IMR-90 (cell line): ENCODE data around the gene EFCAB8. TPM values are rescaled to one million over a fixed set of nuclear protein-coding genes. Genes with fewer than 3 reads are reported as not detected.
"Not testable (repeated sequence)": the region's sequence is repeated elsewhere in the genome, so short reads cannot be mapped to it uniquely, and the experiment has no call there.

ENCODE experiments used
- ATAC-seq: fragments of 200-7000 bp; cut with Tn5 transposase; 2 replicates; pipeline ENCODE4 v1.9.1; 2020; ENCODE audit warnings: low read depth, mild to moderate bottlenecking, moderate library complexity
- BruUV-seq: library from RNA; stranded (reverse); fragments of 400-500 nt; replicated peaks from 2 replicates; lab custom pipeline; 2021; lab: Mats Ljungman, UMichigan
- CTCF ChIA-PET: fragments of 300-600 bp; formaldehyde crosslinking; extraction: SDS; loops from one replicate; lab custom pipeline; 2021; ENCODE audit warnings: antibody characterized with exemption; lab: Yijun Ruan, JAX
- POLR2A ChIA-PET: fragments of 300-600 bp; sonication (Branson Sonifier 250); formaldehyde crosslinking; loops from one replicate; lab custom pipeline; 2022; ENCODE audit warnings: antibody characterized with exemption; ENCODE audit not compliant: unreplicated experiment; lab: Charles Lee
- DNase-seq: peaks from one replicate; pipeline ENCODE4 v3.0.0; 2013
- H2AFZ ChIP-seq: replicated peaks from 2 replicates; pipeline ENCODE3; 2013; ENCODE audit warnings: low read length, mild to moderate bottlenecking; ENCODE audit not compliant: poor library complexity
- H2AK5ac ChIP-seq: 2 replicates; pipeline ENCODE4 v1.6.1; 2013; ENCODE audit warnings: low read depth, low read length, inconsistent platforms
- H2AK9ac ChIP-seq: replicated peaks from 2 replicates; pipeline ENCODE3; 2013; ENCODE audit warnings: mild to moderate bottlenecking, low read depth, low read length, moderate library complexity; ENCODE audit not compliant: poor library complexity
- H2BK120ac ChIP-seq: 2 replicates; pipeline ENCODE4 v1.6.1; 2013; ENCODE audit warnings: low read depth, low read length, inconsistent platforms
- H2BK15ac ChIP-seq: 3 replicates; pipeline ENCODE4 v1.6.1; 2013; ENCODE audit warnings: low read depth, low read length, inconsistent platforms
- H2BK20ac ChIP-seq: 2 replicates; pipeline ENCODE4 v1.6.1; 2013; ENCODE audit warnings: low read depth, mild to moderate bottlenecking, inconsistent platforms, low read length, moderate library complexity
- H2BK5ac ChIP-seq: 2 replicates; pipeline ENCODE4 v1.6.1; 2013; ENCODE audit warnings: mild to moderate bottlenecking, low read depth, low read length, inconsistent platforms; ENCODE audit not compliant: poor library complexity, severe bottlenecking
- H3K14ac ChIP-seq: replicated peaks from 2 replicates; pipeline ENCODE4 v1.6.1; 2013; ENCODE audit warnings: low read depth, low read length, inconsistent platforms
- H3K18ac ChIP-seq: 2 replicates; pipeline ENCODE4 v1.6.1; 2013; ENCODE audit warnings: low read depth, low read length, control low read depth
- H3K23ac ChIP-seq: 2 replicates; pipeline ENCODE4 v1.6.1; 2013; ENCODE audit warnings: low read depth, low read length, inconsistent platforms
- H3K27ac ChIP-seq: 2 replicates; pipeline ENCODE4 v1.5.1; 2013; ENCODE audit warnings: mild to moderate bottlenecking, control low read depth, low read length; ENCODE audit not compliant: insufficient read depth
- H3K27me3 ChIP-seq: 2 replicates; pipeline ENCODE4 v1.6.1; 2013; ENCODE audit warnings: low read length; ENCODE audit not compliant: control insufficient read depth, insufficient read depth
- H3K36me3 ChIP-seq: 2 replicates; pipeline ENCODE4 v1.6.1; 2013; ENCODE audit warnings: low read length, mixed read lengths; ENCODE audit not compliant: control insufficient read depth, insufficient read depth
- H3K4ac ChIP-seq: 2 replicates; pipeline ENCODE4 v1.6.1; 2013; ENCODE audit warnings: low read depth, low read length, inconsistent platforms
- H3K4me1 ChIP-seq: 2 replicates; pipeline ENCODE4 v1.6.1; 2013; ENCODE audit warnings: low read length, mixed read lengths; ENCODE audit not compliant: control insufficient read depth, insufficient read depth
- H3K4me2 ChIP-seq: 2 replicates; pipeline ENCODE4 v1.6.1; 2013; ENCODE audit warnings: low read depth, mild to moderate bottlenecking, control low read depth, low read length, moderate library complexity
- H3K4me3 ChIP-seq: 2 replicates; pipeline ENCODE4 v1.5.1; 2013; ENCODE audit warnings: low read depth, mild to moderate bottlenecking, control low read depth, low read length, moderate library complexity; ENCODE audit not compliant: insufficient read depth
- H3K56ac ChIP-seq: 2 replicates; pipeline ENCODE4 v1.6.1; 2013; ENCODE audit warnings: low read length, inconsistent platforms; ENCODE audit not compliant: insufficient read depth; ENCODE audit errors: extremely low read depth
- H3K79me1 ChIP-seq, 2 experiments: 2 replicates each; pipeline ENCODE4 v1.6.1; 2013; ENCODE audit warnings: low read length in 2 of 2, inconsistent platforms in 1 of 2, low read depth in 1 of 2
- H3K9ac ChIP-seq: 2 replicates; pipeline ENCODE4 v1.6.1; 2013; ENCODE audit warnings: low read depth, low read length, control low read depth
- H3K9me1 ChIP-seq: 2 replicates; pipeline ENCODE4 v1.6.1; 2013; ENCODE audit warnings: low read length, inconsistent platforms; ENCODE audit not compliant: insufficient read depth
- H3K9me3 ChIP-seq: 2 replicates; pipeline ENCODE4 v1.6.1; 2013; ENCODE audit warnings: low read length; ENCODE audit not compliant: control insufficient read depth, insufficient read depth
- H4K20me1 ChIP-seq: 2 replicates; pipeline ENCODE4 v1.6.1; 2013; ENCODE audit warnings: low read length, inconsistent platforms; ENCODE audit not compliant: insufficient read depth
- H4K5ac ChIP-seq: 2 replicates; pipeline ENCODE4 v1.6.1; 2013; ENCODE audit warnings: mild to moderate bottlenecking, low read depth, low read length, control low read depth
- H4K8ac ChIP-seq, 2 experiments: 2 replicates each; pipeline ENCODE4 v1.6.1; 2013; ENCODE audit warnings: low read depth in 2 of 2, low read length in 2 of 2, control low read depth in 1 of 2, inconsistent platforms in 1 of 2
- H4K91ac ChIP-seq: 2 replicates; pipeline ENCODE4 v1.6.1; 2013; ENCODE audit warnings: low read depth, low read length, inconsistent platforms; ENCODE audit not compliant: insufficient read depth
- CEBPB ChIP-seq: IDR thresholded peaks from 2 replicates; pipeline ENCODE4 v1.6.1; 2012; ENCODE audit warnings: low read depth, low read length, improper control_type of control experiment
- CHD1 ChIP-seq: IDR thresholded peaks from 2 replicates; pipeline ENCODE4 v1.6.1; 2012; ENCODE audit warnings: low read depth, low read length, improper control_type of control experiment
- FOS ChIP-seq: fragments of 150-350 bp; IDR thresholded peaks from 2 replicates; pipeline ENCODE4 v1.6.1; 2016; ENCODE audit warnings: low read depth, low read length
- MAFK ChIP-seq: IDR thresholded peaks from 2 replicates; pipeline ENCODE4 v1.6.1; 2012; ENCODE audit warnings: low read depth, low read length, improper control_type of control experiment
- MAZ ChIP-seq: IDR thresholded peaks from 2 replicates; pipeline ENCODE4 v1.6.1; 2012; ENCODE audit warnings: low read depth, mild to moderate bottlenecking, low read length, improper control_type of control experiment, moderate library complexity, borderline replicate concordance
- MXI1 ChIP-seq: IDR thresholded peaks from 2 replicates; pipeline ENCODE4 v1.6.1; 2012; ENCODE audit warnings: low read depth, mild to moderate bottlenecking, low read length, moderate library complexity, borderline replicate concordance
- RFX5 ChIP-seq: IDR thresholded peaks from 2 replicates; pipeline ENCODE4 v1.8.0; 2012; ENCODE audit warnings: low read depth, mild to moderate bottlenecking, low read length, moderate library complexity
- WGBS, 2 experiments: methylation state at CpG; one replicate each; pipeline versions ENCODE4 v1.1.5 to v1.1.7; 2013; ENCODE audit warnings: missing lambda C conversion rate in 2 of 2; ENCODE audit not compliant: insufficient read length in 1 of 2; ENCODE audit errors: extremely low coverage in 2 of 2; 5-methylcytosine and 5-hydroxymethylcytosine counted together
- dilution Hi-C: fragments of 300-500 bp; cut with HindIII; formaldehyde crosslinking; loops from one replicate; pipeline ENCODE4 v1.14.3; 2018; ENCODE audit warnings: low sequenced_read_pairs; ENCODE audit not compliant: unreplicated experiment
- in situ Hi-C: fragments of 300-500 bp; cut with MboI; formaldehyde crosslinking; loops from 3 replicates; pipeline ENCODE4 v1.14.3; 2019; ENCODE audit warnings: low sequenced_read_pairs, inconsistent platforms, mixed read lengths
- intact Hi-C: fragments of 100-400 bp; cut with micrococcal nuclease; formaldehyde crosslinking; loops from 2 replicates; pipeline ENCODE4 v1.10.0; 2022
- polyA plus RNA-seq, 3 experiments: library from polyadenylated mRNA; depleted of rRNA; stranded (reverse); fragments of >200 nt; gene quantifications; 2 replicates each; pipeline ENCODE4 v1.2.3, GENCODE V29; 2012; ENCODE audit warnings: low replicate concordance in 1 of 3
- total RNA-seq: library from RNA; depleted of rRNA; stranded (reverse); fragments of >200 nt; gene quantifications from 2 replicates; pipeline ENCODE4 v1.2.3, GENCODE V29; 2012
- TF ChIP-seq, protein P1 (sequence below): conservative IDR thresholded peaks from 2 replicates; pipeline ENCODE4 v1.5.1; 2012; ENCODE audit warnings: mild to moderate bottlenecking, low read depth, low read length, improper control_type of control experiment

EFCAB8 gene
- total and polyA plus RNA-seq, 2 of the 4 experiments (the other 2 are of a cell fraction), result not detected

DNA sequence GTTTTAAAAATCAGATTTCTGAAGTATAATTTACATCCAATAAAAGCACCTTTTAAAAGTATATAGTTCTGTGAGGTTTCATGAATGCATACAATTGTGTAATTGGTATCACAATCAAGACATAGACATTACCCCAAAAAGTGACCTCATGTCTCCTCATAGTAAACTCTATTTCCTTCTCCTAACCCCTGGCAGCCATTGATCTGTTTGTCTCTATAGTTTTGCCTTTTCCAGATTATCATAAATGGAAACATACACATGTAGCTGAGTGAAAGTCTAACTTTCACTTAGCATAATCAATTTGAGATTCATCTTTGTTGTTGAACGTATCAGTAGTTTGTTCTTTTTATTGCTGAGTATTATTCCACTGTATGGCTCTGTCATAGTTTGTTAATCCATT, 87.9 kb downstream of the EFCAB8 start:
- dilution Hi-C loops, result no loop called here
- no peak overlapping the region for H3K23ac ChIP-seq
- no peak overlapping the region for H4K5ac ChIP-seq
- no peaks in the 10 kb centered on the region for H3K79me1 ChIP-seq
- TF ChIP-seq MAZ (no peak), MXI1 (no peak), CHD1 (no peak), MAFK (no peak), FOS (no peak), RFX5 (no peak), CEBPB (no peak)
- TF ChIP-seq, protein P1, sequence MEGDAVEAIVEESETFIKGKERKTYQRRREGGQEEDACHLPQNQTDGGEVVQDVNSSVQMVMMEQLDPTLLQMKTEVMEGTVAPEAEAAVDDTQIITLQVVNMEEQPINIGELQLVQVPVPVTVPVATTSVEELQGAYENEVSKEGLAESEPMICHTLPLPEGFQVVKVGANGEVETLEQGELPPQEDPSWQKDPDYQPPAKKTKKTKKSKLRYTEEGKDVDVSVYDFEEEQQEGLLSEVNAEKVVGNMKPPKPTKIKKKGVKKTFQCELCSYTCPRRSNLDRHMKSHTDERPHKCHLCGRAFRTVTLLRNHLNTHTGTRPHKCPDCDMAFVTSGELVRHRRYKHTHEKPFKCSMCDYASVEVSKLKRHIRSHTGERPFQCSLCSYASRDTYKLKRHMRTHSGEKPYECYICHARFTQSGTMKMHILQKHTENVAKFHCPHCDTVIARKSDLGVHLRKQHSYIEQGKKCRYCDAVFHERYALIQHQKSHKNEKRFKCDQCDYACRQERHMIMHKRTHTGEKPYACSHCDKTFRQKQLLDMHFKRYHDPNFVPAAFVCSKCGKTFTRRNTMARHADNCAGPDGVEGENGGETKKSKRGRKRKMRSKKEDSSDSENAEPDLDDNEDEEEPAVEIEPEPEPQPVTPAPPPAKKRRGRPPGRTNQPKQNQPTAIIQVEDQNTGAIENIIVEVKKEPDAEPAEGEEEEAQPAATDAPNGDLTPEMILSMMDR, result no peak
- H3K36me3 ChIP-seq, result no peaks in the 10 kb centered on the region
- no peak overlapping the region for H4K8ac ChIP-seq
- ATAC-seq (no peak), DNase-seq (no peak)
- H3K4ac ChIP-seq, result no peak overlapping the region
- ChIA-PET POLR2A (no interaction called here), CTCF (interaction anchor here (0.8 to 1.2 kb wide), 4 partner anchors 23 to 158 kb away, joined by 3 to 5 read pairs (median 3); no protein-coding TSS in a partner anchor)
- H2AK9ac ChIP-seq, result no peak overlapping the region
- no peaks in the 10 kb centered on the region for H3K4me1 ChIP-seq
- no CpG with 5 or more reads among the region's 1 CpG for WGBS, 2 experiments
- no peak overlapping the region for H2BK15ac ChIP-seq
- in situ Hi-C loops, result loop anchor here (10.0 kb wide), 1 partner anchor 162 kb away; no protein-coding TSS in a partner anchor
- H2BK5ac ChIP-seq, result no peak overlapping the region
- H4K91ac ChIP-seq, result no peak overlapping the region
- H3K9me3 ChIP-seq, result no peaks in the 10 kb centered on the region
- peaks cover 10% of the 10 kb centered on the region for H3K27me3 ChIP-seq
- no peak overlapping the region for H2AK5ac ChIP-seq
- no peak overlapping the region for H2AFZ ChIP-seq
- no peak overlapping the region for H3K56ac ChIP-seq
- H3K14ac ChIP-seq, result no peak overlapping the region
- H4K20me1 ChIP-seq, result no peaks in the 10 kb centered on the region
- no peaks in the 10 kb centered on the region for H3K9me1 ChIP-seq
- no peak overlapping the region for H3K4me3 ChIP-seq
- H3K4me2 ChIP-seq, result no peak overlapping the region
- H3K9ac ChIP-seq, result no peak overlapping the region
- intact Hi-C loops, result loop anchor here (10.0 kb wide), 1 partner anchor 272 kb away; the partner anchor contains the start of gene C20orf203
- no peak overlapping the region for H2BK20ac ChIP-seq
- no peak overlapping the region for H3K18ac ChIP-seq
- no peak overlapping the region for H3K27ac ChIP-seq
- no peak overlapping the region for H2BK120ac ChIP-seq
- no TSS peak for BruUV-seq

DNA sequence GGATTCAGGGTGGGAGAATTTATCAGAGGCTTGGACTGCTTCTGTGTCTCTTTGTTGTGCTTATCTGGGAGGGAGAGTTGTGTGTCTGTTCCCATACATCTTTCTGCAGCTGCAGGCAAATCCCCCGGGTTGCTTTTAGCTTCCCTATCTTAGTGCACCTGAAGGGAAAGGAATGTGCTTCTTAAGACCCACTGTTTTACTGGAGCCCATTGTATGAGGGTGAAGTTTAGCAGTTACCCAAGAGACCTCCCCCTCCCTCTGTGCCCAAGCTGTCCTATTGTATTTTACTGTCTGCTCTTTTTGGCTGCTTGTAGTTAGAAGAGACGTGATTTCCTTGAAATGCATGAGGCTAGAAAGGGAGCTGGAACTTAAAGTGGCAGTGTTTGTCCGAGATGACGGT, 91.8 kb downstream of the EFCAB8 start:
- H2BK5ac ChIP-seq, BruUV-seq, H2BK120ac ChIP-seq, in situ Hi-C loops, H3K4ac ChIP-seq, H3K36me3 ChIP-seq, H2AK5ac ChIP-seq, H4K91ac ChIP-seq, intact Hi-C loops, H4K20me1 ChIP-seq, H3K27ac ChIP-seq, H3K79me1 ChIP-seq, H2AFZ ChIP-seq, H3K9me3 ChIP-seq, H4K8ac ChIP-seq, H3K56ac ChIP-seq, H3K9ac ChIP-seq, DNase-seq, H3K4me1 ChIP-seq, H2AK9ac ChIP-seq, ATAC-seq, H2BK20ac ChIP-seq, dilution Hi-C loops, H3K9me1 ChIP-seq, H3K18ac ChIP-seq, H2BK15ac ChIP-seq, H3K14ac ChIP-seq, H3K4me2 ChIP-seq, H3K4me3 ChIP-seq, H4K5ac ChIP-seq, H3K23ac ChIP-seq: not testable (repeated sequence)
- CTCF ChIA-PET, result interaction anchor here (1.4 kb wide), 1 partner anchor 48 kb away, joined by 3 read pairs; no protein-coding TSS in a partner anchor
- POLR2A ChIA-PET, result interaction anchor here (0.5 kb wide), 1 partner anchor 1045 kb away, joined by 3 read pairs; no protein-coding TSS in a partner anchor
- H3K27me3 ChIP-seq, result peaks cover 10% of the 10 kb centered on the region
- no CpG with 5 or more reads among the region's 4 CpGs for WGBS, 2 experiments
